Measurements from ENCODE around the gene ARRB1.
A peak's percentile ranks its signal among the peaks of the same experiment; 100 is the strongest.

ARRB1 gene

GRCh38 chr11:75271730-75272129 is 79.7 kb downstream of the ARRB1 start:
- no peak for DNase-seq

GRCh38 chr11:75270896-75271418 is 80.5 kb downstream of the ARRB1 start:
- peak; percentile 53 for DNase-seq

GRCh38 chr11:75269896-75270295 is 81.6 kb downstream of the ARRB1 start:
- DNase-seq = no peak

- DNase-seq = no peak
Measured at GRCh38 chr11:75269367-75269660, 82.1 kb downstream of the ARRB1 start.

- DNase-seq = no peak
Measured at GRCh38 chr11:75268626-75269366, 82.7 kb downstream of the ARRB1 start.

GRCh38 chr11:75267171-75267970 is 84.1 kb downstream of the ARRB1 start:
- no peak for DNase-seq

GRCh38 chr11:75265851-75266531 is 85.5 kb downstream of the ARRB1 start:
- DNase-seq = no peak

GRCh38 chr11:75264971-75265370 is 86.5 kb downstream of the ARRB1 start:
- no peak for DNase-seq

- DNase-seq = no peak
Measured at GRCh38 chr11:75264356-75264755, 87.1 kb downstream of the ARRB1 start.

- no peak for DNase-seq
Measured at GRCh38 chr11:75263944-75264349, 87.5 kb downstream of the ARRB1 start.

- DNase-seq = no peak
Measured at GRCh38 chr11:75262961-75263852, 88.3 kb downstream of the ARRB1 start.

- DNase-seq = no peak
Measured at GRCh38 chr11:75262436-75262835, 89.0 kb downstream of the ARRB1 start.

- no peak for DNase-seq
Measured at GRCh38 chr11:75261902-75262361, 89.5 kb downstream of the ARRB1 start.

GRCh38 chr11:75260396-75261170 is 90.9 kb downstream of the ARRB1 start:
- no peak for DNase-seq

- no peak for DNase-seq
Measured at GRCh38 chr11:75254326-75254725, 97.1 kb downstream of the ARRB1 start.

- no peak for DNase-seq
Measured at GRCh38 chr11:75249704-75250103, 101.8 kb downstream of the ARRB1 start.

- no peak for DNase-seq
Measured at GRCh38 chr11:75248924-75249256, 102.6 kb downstream of the ARRB1 start.

GRCh38 chr11:75246671-75247350 is 104.7 kb downstream of the ARRB1 start:
- DNase-seq = no peak

- no peak for DNase-seq
Measured at GRCh38 chr11:75246006-75246670, 105.3 kb downstream of the ARRB1 start.

- DNase-seq = no peak
Measured at GRCh38 chr11:75245356-75246005, 106.0 kb downstream of the ARRB1 start.
